HepG2 (cell line): ENCODE data around the gene NDUFA8. TPM values are rescaled to one million over a fixed set of nuclear protein-coding genes. Genes with fewer than 3 reads are reported as not detected.

Experiments used
- CREM ChIP-seq, 2 experiments: sonication (generic) in 1 of 2; formaldehyde crosslinking in 1 of 2; IDR thresholded peaks; 2 replicates each; pipeline versions ENCODE4 v1.4.0 to v1.6.1; 2016 to 2020; ENCODE audit warnings: antibody characterized with exemption in 1 of 2, mild to moderate bottlenecking in 1 of 2, missing genetic modification reagents in 1 of 2
- EHMT2 ChIP-seq: fragments of 200-600 bp; sonication (generic); IDR thresholded peaks from 2 replicates; pipeline ENCODE4 v1.7.0; 2017; ENCODE audit warnings: antibody characterized with exemption, low read depth, low read length, borderline replicate concordance
- ETV6 ChIP-seq: sonication (generic); formaldehyde crosslinking; conservative IDR thresholded peaks from 2 replicates; pipeline ENCODE4 v1.4.0; 2020; ENCODE audit warnings: missing genetic modification reagents
- GATAD2A ChIP-seq: IDR thresholded peaks from 2 replicates; pipeline ENCODE4 v1.6.1; 2016
- HMGA1 ChIP-seq: sonication (generic); formaldehyde crosslinking; conservative IDR thresholded peaks from 2 replicates; pipeline ENCODE4 v1.4.0; 2020; ENCODE audit warnings: missing genetic modification reagents
- ISL2 ChIP-seq: sonication (generic); formaldehyde crosslinking; IDR thresholded peaks from 2 replicates; pipeline ENCODE4 v1.5.0; 2020; ENCODE audit warnings: missing genetic modification reagents
- KDM5A ChIP-seq: fragments of 200-600 bp; sonication (generic); IDR thresholded peaks from 2 replicates; pipeline ENCODE4 v1.7.0; 2018; ENCODE audit warnings: antibody characterized with exemption, mild to moderate bottlenecking, low read length, borderline replicate concordance
- MTA1 ChIP-seq: sonication (generic); formaldehyde crosslinking; IDR thresholded peaks from 2 replicates; pipeline ENCODE4 v1.4.0; 2020; ENCODE audit warnings: missing genetic modification reagents, mild to moderate bottlenecking, borderline replicate concordance
- RORA ChIP-seq: sonication (generic); formaldehyde crosslinking; IDR thresholded peaks from 2 replicates; pipeline ENCODE4 v1.5.0; 2020; ENCODE audit warnings: mild to moderate bottlenecking, missing genetic modification reagents, moderate library complexity
- SMYD3 ChIP-seq: sonication (generic); formaldehyde crosslinking; IDR thresholded peaks from 2 replicates; pipeline ENCODE4 v1.8.1; 2023; ENCODE audit warnings: mild to moderate bottlenecking, missing genetic modification reagents
- SRSF1 ChIP-seq: fragments of 200-400 bp; formaldehyde crosslinking; optimal IDR thresholded peaks from 2 replicates; pipeline ENCODE3; 2017; ENCODE audit warnings: mild to moderate bottlenecking, low read depth, low read length, moderate library complexity
- TARDBP ChIP-seq: sonication (generic); formaldehyde crosslinking; IDR thresholded peaks from 2 replicates; pipeline ENCODE4 v1.8.0; 2022; ENCODE audit warnings: mild to moderate bottlenecking, missing genetic modification reagents
- ZNF570 ChIP-seq: sonication (generic); formaldehyde crosslinking; IDR thresholded peaks from 2 replicates; pipeline ENCODE4 v1.4.0; 2020; ENCODE audit warnings: mild to moderate bottlenecking, missing genetic modification reagents, borderline replicate concordance
- ZNF614 ChIP-seq: IDR thresholded peaks from 2 replicates; pipeline ENCODE4 v1.6.1; 2018; ENCODE audit warnings: missing biosample characterization, missing genetic modification reagents, inconsistent platforms, borderline replicate concordance
- polyA plus RNA-seq, 8 experiments: library from polyadenylated mRNA; depleted of rRNA in 3 of 8; stranded (reverse) in 7 of 8; unstranded in 1 of 8; fragments of >200 nt; fragmentation: Illumina TruSeq in 4 of 8; extraction: Trizol in 4 of 8; gene quantifications; 2 replicates each; pipeline versions ENCODE4 v1.2.1 to v1.2.3, GENCODE V29; 2011 to 2016; ENCODE audit warnings: low read depth in 4 of 8, missing spikeins in 1 of 8, mixed read lengths in 1 of 8; ENCODE audit not compliant: insufficient read depth in 1 of 8
- total RNA-seq, 5 experiments: library from RNA; depleted of rRNA; stranded (reverse); fragments of >200 nt; fragmentation: Illumina TruSeq; extraction: Trizol; gene quantifications; 2 replicates each; pipeline ENCODE4 v1.2.3, GENCODE V29; 2016; ENCODE audit warnings: low read depth in 1 of 5
- TF ChIP-seq, protein P1 (sequence below): sonication (generic); formaldehyde crosslinking; IDR thresholded peaks from 2 replicates; pipeline ENCODE4 v1.4.0; 2020; ENCODE audit warnings: missing genetic modification reagents
- TF ChIP-seq, protein P2 (sequence below): sonication (generic); formaldehyde crosslinking; IDR thresholded peaks from 2 replicates; pipeline ENCODE4 v1.5.1; 2020; ENCODE audit warnings: mild to moderate bottlenecking, missing genetic modification reagents, borderline replicate concordance
- TF ChIP-seq, protein P3 (sequence below): sonication (generic); formaldehyde crosslinking; IDR thresholded peaks from 2 replicates; pipeline ENCODE4 v1.5.1; 2020; ENCODE audit warnings: missing genetic modification reagents, mild to moderate bottlenecking, borderline replicate concordance

The NDUFA8 gene
- total and polyA plus RNA-seq, 2 of the 13 experiments (the other 11 are each of a cell fraction or from before 2014, with no cell fraction given), result 68.6 to 71.7 TPM

DNA sequence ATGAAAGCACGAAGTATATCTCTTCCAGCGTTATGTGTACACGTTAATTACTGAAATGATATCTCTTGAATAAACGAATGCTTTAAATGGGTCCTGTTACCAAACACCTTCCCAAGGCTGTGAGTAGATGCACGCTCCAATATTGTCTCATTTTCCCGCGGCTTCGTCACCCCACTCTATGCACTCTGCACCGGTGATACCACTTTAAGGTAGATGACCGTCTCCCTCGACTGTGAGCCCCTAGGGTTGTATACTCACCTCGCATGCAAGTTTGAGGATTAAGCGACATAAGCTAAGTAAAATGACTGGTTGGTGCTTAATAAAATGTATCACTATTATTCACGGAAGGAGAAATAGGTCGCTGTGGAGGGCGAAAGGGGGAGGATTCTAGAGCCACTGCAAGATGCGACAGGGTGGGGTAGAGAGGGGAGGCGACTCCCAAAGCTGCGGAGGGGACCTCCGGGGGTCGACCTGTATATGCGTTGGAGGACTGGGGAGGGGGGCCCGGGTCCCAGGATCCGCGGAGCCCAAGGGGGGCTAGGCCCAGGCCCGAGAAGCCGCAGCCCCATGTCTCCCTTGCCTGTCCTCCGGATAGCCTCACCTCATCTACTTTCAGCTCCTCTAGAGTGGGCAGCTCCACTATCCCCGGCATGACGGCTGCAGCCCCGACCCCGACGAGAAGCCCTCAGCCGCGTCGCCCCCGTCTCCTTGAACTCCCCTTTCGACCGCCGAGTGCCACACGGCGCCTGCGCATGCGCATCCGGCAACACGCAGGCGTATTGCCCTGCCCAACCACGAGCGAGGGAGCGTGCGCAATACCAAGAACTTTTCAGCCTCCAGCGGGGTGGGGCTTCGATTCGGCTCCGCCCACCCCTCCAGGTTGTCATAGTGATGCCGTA is at the start of gene NDUFA8, which contains the start of gene MORN5 (continued):
- TF ChIP-seq, protein P1, sequence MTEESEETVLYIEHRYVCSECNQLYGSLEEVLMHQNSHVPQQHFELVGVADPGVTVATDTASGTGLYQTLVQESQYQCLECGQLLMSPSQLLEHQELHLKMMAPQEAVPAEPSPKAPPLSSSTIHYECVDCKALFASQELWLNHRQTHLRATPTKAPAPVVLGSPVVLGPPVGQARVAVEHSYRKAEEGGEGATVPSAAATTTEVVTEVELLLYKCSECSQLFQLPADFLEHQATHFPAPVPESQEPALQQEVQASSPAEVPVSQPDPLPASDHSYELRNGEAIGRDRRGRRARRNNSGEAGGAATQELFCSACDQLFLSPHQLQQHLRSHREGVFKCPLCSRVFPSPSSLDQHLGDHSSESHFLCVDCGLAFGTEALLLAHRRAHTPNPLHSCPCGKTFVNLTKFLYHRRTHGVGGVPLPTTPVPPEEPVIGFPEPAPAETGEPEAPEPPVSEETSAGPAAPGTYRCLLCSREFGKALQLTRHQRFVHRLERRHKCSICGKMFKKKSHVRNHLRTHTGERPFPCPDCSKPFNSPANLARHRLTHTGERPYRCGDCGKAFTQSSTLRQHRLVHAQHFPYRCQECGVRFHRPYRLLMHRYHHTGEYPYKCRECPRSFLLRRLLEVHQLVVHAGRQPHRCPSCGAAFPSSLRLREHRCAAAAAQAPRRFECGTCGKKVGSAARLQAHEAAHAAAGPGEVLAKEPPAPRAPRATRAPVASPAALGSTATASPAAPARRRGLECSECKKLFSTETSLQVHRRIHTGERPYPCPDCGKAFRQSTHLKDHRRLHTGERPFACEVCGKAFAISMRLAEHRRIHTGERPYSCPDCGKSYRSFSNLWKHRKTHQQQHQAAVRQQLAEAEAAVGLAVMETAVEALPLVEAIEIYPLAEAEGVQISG, result peak; percentile 61; the same call in 1 of the 2 replicates
- no peak for TF ChIP-seq ZNF570
- peak; percentile 48; the same call in 1 of the 2 replicates for TF ChIP-seq ISL2 (CRISPR knock-in tag)
- TF ChIP-seq KDM5A, result 0 out of 2 replicates have a peak, but pooled peaks have one; percentile 24
- peak; percentile 23 for TF ChIP-seq SRSF1
- no peak for TF ChIP-seq HMGA1
- TF ChIP-seq GATAD2A, result no peak
- TF ChIP-seq ZNF614 (CRISPR knock-in tag), result peak; percentile 17; the same call in 1 of the 2 replicates
- TF ChIP-seq CREM (IDR thresholded peaks at IDR 0.05), result no peak
- TF ChIP-seq CREM (CRISPR knock-in tag; IDR thresholded peaks at IDR 0.05), result no peak
- TF ChIP-seq TARDBP, result 0 out of 2 replicates have a peak, but pooled peaks have one; percentile 27
- TF ChIP-seq EHMT2, result no peak
- TF ChIP-seq, protein P2, sequence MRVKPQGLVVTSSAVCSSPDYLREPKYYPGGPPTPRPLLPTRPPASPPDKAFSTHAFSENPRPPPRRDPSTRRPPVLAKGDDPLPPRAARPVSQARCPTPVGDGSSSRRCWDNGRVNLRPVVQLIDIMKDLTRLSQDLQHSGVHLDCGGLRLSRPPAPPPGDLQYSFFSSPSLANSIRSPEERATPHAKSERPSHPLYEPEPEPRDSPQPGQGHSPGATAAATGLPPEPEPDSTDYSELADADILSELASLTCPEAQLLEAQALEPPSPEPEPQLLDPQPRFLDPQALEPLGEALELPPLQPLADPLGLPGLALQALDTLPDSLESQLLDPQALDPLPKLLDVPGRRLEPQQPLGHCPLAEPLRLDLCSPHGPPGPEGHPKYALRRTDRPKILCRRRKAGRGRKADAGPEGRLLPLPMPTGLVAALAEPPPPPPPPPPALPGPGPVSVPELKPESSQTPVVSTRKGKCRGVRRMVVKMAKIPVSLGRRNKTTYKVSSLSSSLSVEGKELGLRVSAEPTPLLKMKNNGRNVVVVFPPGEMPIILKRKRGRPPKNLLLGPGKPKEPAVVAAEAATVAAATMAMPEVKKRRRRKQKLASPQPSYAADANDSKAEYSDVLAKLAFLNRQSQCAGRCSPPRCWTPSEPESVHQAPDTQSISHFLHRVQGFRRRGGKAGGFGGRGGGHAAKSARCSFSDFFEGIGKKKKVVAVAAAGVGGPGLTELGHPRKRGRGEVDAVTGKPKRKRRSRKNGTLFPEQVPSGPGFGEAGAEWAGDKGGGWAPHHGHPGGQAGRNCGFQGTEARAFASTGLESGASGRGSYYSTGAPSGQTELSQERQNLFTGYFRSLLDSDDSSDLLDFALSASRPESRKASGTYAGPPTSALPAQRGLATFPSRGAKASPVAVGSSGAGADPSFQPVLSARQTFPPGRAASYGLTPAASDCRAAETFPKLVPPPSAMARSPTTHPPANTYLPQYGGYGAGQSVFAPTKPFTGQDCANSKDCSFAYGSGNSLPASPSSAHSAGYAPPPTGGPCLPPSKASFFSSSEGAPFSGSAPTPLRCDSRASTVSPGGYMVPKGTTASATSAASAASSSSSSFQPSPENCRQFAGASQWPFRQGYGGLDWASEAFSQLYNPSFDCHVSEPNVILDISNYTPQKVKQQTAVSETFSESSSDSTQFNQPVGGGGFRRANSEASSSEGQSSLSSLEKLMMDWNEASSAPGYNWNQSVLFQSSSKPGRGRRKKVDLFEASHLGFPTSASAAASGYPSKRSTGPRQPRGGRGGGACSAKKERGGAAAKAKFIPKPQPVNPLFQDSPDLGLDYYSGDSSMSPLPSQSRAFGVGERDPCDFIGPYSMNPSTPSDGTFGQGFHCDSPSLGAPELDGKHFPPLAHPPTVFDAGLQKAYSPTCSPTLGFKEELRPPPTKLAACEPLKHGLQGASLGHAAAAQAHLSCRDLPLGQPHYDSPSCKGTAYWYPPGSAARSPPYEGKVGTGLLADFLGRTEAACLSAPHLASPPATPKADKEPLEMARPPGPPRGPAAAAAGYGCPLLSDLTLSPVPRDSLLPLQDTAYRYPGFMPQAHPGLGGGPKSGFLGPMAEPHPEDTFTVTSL (CRISPR knock-in tag), result no peak
- peak; percentile 21; the same call in 1 of the 2 replicates for TF ChIP-seq MTA1
- TF ChIP-seq, protein P3, sequence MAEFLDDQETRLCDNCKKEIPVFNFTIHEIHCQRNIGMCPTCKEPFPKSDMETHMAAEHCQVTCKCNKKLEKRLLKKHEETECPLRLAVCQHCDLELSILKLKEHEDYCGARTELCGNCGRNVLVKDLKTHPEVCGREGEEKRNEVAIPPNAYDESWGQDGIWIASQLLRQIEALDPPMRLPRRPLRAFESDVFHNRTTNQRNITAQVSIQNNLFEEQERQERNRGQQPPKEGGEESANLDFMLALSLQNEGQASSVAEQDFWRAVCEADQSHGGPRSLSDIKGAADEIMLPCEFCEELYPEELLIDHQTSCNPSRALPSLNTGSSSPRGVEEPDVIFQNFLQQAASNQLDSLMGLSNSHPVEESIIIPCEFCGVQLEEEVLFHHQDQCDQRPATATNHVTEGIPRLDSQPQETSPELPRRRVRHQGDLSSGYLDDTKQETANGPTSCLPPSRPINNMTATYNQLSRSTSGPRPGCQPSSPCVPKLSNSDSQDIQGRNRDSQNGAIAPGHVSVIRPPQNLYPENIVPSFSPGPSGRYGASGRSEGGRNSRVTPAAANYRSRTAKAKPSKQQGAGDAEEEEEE (CRISPR knock-in tag), result 0 out of 2 replicates have a peak, but pooled peaks have one; percentile 28
- 0 out of 2 replicates have a peak, but pooled peaks have one; percentile 59 for TF ChIP-seq ETV6 (CRISPR knock-in tag)
- no peak for TF ChIP-seq RORA (CRISPR knock-in tag)
- no peak for TF ChIP-seq SMYD3 (CRISPR knock-in tag)
